HG03159 (cell line): ENCODE results near the gene RAD51B.
"Not testable (repeated sequence)": the region's sequence is repeated elsewhere in the genome, so short reads cannot be mapped to it uniquely, and the experiment has no call there.

Experiments used
- ATAC-seq: cut with Tn5 transposase; IDR thresholded peaks from one replicate; pipeline ENCODE4 v1.9.1; 2021; ENCODE audit warnings: mild to moderate bottlenecking, moderate library complexity; ENCODE audit not compliant: unreplicated experiment

RAD51B gene

DNA sequence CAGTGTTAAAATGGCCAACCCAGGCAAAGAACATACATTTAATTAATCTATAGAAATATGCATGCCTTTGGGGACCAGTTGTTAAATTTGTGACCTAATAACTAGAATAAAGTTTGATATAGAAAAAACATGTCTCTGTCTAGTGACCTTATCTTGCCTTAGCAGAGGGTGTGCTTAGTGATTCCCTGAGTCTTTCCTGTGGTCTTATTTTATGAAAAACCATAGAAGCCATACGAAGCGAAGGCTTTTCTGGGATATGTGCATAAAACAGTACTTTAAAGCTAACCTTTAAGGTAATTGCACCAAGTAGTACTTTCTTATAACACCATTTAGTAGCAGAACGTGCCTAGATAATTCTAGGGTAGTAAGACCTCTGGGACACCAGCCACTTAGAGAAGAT lies 593.9 kb downstream of the RAD51B start:
- no peak for ATAC-seq

DNA sequence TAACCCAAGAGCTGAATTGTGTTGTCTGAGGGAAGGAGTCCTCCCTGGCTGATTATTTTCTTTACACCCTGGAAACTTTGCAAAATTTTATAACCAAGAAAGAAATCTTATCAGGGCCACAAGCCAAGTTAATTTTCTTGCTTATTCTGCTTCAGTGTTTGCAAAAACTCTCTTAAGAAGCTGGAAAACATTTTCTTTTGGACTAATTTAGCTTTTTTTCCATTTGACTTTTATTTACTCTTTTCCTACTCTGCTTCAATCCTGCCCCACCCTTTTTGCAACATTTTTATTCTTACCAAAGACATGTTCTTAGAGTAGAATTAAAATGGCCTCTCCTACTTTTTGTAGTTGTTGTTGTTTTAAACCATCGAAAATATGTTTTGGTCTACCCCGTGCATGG lies 594.5 kb downstream of the RAD51B start:
- ATAC-seq: no peak

DNA sequence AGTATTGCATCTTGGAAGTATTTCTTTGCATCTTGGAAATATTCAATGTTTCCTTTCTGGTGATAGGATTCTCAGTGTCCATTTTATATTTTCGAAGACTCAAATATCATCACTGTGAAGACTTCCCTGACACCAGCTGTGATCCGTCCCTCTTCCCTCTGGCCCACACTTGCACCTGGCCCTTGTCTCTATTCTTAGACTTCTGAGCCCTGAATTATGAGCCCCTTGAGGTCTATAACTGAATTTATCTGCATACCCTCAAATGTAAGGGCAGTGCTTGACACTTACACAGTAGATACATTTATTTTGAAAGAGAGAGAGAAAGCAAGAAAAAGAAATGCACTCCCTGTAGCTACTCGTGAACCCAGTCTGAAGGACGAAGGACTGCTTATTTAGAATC lies 596.6 kb downstream of the RAD51B start:
- no peak for ATAC-seq

DNA sequence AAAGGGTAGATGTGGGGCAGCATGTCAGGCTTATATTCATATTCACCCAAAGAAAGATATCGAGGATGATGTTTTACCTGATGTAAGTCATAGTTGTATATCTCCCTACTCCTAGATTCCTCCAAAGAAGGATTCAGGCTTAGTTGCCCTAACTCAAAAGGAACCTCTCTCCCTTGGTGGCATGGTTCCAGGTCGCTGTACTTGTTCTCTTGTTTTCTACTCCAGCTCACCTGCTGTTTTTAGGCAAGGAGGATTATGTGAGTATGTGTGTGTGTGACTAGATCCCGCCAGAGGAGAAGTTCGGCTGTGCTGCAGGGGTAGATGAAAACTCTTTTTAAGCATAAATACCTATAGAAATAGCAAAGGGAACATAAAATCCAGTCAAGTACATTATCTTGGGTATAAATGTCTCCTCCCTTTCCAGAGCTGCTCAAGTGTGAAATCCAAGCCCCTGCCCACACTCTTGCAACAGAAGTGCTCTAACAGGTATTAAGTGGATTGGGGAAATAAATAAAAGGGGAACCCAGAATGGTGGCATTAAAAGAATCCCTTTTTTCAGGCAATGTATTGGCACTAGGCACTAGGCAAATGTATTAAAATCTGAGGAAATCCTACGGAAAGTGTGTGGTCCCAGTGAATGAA lies 597.6 kb downstream of the RAD51B start:
- ATAC-seq: no peak

DNA sequence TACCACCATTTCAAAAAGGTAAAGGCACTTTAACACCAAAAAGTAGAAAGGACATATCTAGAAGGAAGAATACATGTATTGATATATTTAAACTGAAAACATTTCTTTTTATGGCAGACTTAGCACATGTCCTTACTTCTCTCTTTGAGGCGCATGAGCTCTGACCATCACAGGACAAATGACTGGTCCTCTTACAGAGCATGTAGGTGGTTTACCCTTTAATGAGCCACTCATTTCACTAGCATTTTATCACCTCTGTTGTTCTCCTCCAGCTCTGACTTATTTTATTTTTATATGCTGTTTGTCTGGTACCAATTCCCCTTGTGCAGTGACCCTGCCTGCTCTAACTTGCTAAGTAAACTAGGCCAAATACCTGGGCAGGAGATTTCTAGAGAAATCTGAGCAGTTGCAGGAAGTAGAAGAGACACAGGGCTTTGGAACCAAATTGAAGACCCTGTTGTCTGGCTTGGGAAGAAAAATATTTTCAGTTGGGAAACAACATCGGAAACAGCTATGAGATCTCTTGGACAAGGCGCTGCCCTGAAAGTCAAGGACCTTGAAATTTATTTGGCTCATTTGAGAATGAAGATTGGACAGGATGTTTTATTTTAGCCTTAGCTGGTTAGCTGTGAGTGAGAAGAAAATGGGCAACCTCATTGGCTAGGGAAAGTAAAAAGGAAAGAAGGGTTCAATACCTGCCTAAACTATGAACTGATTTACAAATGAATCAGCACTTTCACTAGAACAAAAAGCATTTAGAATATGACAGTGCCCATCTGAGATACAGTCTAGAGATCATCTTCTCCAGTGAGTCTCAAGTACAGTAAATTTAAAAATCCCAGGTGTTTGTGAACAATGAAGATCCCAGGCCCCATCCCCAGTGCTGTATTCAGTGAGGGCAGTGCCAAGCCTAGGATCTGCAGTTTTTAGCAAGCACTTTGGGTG lies 598.9 kb downstream of the RAD51B start:
- ATAC-seq: no peak

DNA sequence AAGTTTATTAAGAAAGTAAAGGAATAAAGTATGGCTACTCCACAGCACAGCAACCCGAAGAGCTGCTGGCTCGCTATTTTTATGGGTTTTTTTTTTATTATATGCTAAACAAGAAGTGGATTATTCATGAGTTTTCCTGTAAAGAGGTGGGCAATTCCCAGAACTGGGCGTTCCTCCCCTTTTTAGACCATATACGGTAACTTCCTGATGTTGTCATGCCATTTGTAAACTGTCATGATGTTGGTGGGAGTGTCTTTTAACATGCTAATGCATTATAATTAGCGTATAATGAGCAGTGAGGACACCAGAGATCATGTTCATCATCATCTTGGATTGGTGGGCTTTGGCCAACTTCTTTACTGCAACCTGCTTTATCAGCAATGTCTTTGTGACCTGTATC lies 600.8 kb downstream of the RAD51B start:
- no peak for ATAC-seq

DNA sequence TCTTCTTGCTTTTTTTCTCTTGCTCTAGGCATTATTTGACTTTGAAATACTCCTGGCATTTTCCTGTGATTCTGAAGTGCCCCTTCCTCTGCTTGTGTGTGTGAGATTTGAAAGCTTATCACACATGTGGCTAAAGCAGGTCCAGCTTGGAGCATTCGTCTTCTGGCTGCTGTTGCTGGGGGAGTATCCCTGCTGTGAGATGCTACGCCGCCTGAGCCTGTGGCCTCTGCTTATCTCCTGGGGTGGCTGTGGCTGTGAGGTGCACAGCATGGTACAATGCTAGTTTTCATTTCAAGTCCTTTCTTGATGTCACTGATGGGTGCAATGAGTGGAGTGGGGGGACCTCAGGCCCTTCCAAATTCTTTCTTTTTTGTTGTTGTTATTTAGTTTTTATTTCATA lies 601.5 kb downstream of the RAD51B start:
- ATAC-seq: no peak

DNA sequence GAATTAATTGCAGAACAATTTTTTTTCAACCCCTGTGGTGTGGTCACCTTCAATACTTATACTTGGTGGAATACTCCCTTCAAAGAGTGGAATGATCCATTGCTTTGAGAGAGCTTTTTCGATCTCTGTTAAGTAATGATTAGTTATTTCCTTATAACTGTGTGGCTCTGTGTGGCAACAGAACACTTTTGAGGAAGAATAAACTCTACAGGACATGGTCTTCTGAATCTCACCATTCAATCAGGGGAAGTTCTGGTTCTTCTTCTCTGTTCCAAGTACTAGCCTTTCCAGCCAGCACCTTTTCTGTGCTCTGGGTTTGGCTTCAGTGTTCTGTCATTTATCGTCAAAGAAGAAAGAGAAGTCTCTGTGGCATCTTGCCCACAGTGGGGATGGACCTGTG lies 604.1 kb downstream of the RAD51B start:
- ATAC-seq: no peak

DNA sequence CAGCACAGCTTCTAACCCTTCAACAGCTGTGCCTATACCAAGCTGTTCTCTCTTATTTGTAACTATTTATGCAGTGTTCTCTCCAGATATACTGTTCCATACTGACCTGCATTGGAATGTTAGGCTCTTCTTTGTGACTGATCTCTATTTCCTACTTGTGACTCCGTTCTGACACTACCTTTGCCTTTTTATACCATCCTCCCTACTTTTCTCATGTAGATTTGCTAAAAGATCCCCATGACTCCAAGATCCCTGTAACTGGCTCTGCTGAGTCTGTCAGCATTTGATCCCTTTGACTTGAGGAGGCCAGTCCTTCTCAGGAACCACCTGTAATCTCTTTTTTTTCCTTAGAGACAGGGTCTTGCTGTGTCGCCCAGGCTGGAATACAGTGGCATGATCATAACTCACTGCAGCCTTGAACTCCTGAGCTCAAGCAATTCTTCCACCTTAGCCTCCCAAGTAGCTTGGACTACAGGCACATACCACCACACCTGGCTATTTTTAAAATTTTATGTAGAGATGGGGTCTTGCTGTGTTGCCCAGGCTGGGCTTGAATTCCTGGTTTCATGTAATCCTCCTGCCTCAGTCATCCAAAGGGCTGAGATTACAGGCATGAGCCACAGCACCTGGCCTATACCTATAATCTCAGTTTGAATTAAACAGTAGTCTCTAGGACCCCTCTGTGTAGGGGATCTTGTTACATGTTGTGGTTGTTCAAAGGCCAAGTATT lies 605.0 kb downstream of the RAD51B start:
- no peak for ATAC-seq

DNA sequence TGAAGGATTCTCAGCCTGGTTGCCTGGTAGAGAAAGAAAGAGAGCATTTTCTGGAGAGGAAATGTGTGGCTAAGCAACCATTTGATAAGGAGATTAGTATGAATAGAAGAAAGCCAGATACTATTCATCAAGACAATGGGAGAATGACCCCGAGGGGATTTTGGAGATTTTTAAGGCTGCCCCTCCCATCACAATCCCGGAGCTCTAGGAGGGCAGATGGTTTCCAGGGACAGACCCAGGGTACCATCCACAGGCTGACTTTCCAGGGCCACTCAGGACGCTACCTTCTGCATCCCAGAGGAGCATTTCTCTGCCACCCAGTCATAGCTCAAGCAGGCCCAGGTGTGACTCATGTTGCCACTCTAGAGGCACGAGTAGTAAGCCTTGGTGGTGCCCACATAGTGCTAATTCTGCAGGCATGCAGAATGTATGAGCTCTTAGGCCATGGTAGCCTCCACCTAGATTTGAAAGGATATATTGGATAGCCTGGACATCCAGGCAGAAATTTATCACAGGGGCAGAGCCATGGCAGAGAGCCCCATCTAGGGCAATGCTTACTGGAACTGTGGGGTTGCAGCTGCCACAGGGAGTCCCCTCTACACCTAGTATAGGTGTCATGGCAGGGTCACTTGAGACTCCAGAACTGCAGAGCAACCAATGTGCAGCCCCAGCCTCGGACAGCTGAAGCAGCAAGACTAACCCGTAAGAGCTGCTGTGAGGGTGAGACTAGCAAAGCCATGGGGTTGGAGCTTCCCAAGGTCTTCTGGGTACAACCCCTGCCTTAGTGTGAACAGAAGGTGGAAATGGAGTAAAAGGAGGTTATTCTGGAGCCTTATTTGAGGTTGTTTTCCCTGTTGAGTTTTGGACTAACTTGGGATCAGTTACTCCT lies 607.3 kb downstream of the RAD51B start:
- ATAC-seq: no peak

DNA sequence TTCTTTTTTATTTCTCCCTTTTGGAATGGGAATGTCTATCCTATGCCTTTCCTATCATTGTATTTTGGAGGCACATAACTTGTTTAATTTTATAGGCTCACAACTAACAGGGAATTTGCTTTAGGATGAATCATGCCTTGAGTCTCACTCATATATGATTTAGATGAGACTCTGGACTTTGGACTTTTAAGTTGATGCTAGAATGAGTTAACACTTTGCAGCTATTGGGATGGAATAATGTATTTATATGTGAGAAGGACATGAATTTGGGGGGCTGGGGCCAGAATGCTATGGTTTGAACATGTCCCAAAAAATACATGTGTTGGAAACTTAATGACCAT lies 607.9 kb downstream of the RAD51B start:
- no peak for ATAC-seq

DNA sequence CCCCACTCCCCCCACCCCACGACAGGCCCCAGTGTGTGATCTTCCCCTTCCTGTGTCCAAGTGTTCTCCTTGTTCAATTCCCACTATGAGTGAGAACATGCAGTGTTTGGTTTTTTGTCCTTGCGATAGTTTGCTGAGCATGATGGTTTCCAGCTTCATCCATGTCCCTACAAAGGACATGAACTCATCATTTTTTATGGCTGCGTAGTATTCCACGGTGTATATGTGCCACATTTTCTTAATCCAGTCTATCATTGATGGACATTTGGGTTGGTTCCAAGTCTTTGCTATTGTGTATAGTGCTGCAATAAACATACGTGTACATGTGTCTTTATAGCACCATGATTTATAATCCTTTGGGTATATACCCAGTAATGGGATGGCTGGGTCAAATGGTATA lies 609.3 kb downstream of the RAD51B start:
- not testable (repeated sequence) for ATAC-seq

DNA sequence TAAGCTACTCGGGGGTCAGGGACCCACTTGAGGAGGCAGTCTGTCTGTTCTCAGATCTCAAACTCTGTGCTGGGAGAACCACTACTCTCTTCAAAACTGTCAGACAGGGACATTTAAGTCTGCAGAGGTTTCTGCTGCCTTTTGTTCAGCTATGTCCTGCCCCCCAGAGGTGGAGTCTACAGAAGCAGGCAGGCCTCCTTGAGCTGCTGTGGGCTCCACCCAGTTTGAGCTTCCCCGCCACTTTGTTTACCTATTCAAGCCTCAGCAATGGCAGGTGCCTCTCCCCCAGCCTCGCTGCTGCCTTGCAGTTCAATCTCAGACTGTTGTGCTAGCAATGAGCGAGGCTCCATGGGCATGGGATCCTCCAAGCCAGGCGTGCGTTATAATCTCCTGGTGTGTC lies 614.6 kb downstream of the RAD51B start:
- ATAC-seq: not testable (repeated sequence)

DNA sequence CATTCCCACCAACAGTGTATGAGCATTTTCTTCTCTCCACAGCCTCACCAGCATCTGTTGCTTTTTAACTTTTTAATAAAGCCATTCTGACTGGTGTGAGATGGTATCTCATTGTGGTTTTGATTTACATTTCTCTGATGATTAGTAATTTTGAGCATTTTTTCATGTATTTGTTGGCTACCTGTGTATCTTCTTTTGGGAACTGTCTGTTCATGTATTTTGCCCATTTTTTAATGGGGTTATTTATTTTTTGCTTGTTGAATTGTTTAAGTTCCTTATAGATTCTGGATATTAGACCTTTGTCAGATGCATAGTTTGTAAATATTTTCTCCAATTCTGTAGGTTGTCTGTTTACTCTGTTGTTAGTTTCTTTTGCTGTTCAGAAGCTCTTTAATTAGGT lies 616.1 kb downstream of the RAD51B start:
- not testable (repeated sequence) for ATAC-seq

DNA sequence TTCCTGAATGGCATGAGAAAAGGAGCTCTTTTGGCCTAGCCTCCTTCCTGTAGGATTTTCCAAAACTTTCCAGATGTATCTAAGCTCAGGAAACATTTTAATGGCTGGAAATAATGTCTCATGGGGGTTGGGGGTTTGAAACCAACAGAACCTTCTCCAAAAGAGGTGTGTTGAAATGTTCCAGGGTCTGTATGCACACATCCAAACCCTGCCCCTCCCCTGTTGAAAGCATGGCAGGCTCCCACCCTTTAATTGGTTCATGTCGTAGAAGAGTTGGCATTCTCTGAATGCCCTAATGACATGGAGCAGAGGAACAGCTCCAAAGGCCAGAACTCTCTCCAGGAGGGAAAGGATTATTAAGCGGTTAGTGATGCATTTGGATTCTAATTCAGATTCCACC lies 620.1 kb downstream of the RAD51B start:
- no peak for ATAC-seq

DNA sequence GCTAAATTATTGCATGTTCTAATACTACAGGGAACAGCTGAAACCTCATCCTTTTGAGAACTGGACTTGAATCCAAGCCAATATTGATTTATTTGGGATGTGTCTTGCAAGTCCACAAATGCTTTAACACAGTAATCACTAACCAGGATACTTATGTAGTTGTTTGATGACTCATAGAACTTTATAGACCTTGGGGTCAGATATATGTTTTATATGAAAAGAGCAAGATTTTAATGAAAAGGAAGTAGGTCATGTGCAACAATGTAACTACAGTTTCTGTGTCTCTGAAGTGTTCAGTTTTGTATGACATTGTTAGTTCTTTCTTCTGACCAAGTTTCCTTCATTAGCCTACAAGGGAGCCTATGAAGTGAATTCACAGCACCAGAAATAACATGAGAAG lies 621.2 kb downstream of the RAD51B start:
- ATAC-seq: no peak

DNA sequence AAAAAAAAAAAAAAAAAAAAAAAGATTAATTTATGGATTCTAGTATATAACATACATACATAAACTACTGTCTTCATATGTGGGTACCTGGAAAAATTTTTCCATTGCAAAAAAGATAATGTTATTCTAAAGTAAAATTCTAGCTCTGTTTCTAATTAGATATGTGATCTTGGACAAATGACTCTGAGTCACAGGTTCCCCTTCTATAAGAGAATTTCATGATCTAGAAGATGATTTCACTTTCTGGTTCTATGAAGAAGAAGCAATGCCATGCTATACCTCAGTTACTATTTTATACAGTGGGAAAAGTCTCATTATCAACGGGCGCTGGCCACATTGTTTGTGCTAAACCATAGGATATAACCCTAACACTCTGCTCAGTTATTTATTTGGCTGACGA lies 622.0 kb downstream of the RAD51B start:
- ATAC-seq: no peak

DNA sequence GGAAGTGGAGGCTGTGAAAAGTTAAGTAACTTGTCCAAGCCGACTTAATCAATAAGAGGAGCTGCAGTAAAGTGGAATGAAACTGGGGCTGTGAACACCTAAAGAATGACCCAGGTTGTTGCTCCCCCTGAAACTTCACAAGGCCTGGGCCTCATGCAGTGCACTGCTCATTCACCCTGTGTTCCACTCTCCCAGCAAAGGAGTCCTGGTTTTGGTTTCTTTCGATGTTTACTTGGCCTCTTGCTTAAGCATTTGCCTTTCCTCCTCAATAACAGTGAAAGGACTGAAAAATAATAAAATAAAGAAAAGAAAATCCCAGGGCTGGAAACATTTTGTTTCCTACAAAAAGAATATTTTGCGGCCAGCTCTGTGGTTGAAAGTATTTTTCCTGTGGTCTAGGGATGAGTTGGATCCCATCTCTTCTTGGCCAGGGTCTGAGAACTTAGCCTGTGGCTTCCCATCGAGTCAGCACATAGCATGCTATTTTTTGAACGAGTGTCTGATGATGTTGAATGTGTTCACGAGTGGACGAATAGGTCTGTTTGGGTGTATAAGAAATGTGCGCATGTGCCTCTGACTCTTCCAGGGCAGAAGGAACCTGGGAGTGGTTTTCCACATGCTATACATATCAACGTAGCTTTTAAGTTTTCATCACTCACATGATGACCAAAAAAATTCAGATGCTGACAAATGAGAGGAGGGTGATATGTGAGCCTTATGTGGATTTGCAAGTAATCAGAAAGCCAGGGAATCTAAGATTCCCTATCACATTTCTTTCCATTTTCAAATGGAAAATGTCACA lies 623.5 kb downstream of the RAD51B start:
- ATAC-seq: no peak

DNA sequence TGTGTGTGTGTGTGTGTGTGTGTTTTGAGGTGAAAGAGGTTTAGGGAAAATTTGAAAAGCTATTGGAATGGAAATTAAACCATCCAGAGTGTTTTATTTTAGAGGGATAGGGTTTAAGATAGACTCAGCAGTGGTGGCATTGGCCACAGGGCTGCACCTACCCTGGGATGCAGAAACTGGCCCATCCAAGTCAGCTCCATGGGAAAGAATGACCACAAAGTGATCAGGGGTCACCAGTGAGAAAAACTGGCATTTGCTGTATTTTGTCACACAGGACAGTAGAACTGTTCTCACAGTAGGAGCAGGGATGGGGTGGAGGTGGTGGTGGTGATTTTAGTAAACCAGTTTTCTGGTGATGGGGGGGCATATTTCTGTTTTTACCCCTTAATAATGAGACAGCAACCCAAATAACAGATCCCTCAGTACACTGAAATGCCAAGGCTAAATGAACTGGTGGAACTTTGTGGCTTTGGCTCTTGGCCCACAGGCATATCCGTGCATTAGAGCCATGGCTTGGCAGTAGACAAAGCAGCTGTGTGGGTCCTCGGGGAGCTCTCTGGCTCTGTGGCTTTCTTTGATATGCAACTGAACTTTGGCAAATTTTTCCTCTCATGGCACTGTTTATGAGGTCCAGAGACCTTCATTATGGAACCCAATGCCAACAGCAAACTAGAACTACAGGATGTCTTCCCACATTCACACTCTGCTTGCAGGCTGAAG lies 625.0 kb downstream of the RAD51B start:
- ATAC-seq: no peak
